Hippocampal formation (tissue), 2 donors: ENCODE measurements around the gene DNAJC6.
"Not testable (repeated sequence)": the region's sequence is repeated elsewhere in the genome, so short reads cannot be mapped to it uniquely, and the experiment has no call there.

Experiments used
- DNase-seq, 2 donors: peaks; one replicate each; lab custom pipeline; 2025; lab: John Stamatoyannopoulos, UW

Gene DNAJC6

GRCh38 chr1:65429078-65429477 lies 119.7 kb downstream of the DNAJC6 start:
- no peak for DNase-seq

GRCh38 chr1:65429806-65430205 lies 120.5 kb downstream of the DNAJC6 start:
- DNase-seq = no peak

GRCh38 chr1:65431111-65431705 lies 121.9 kb downstream of the DNAJC6 start:
- DNase-seq = peak in 1 of 2 donors; percentile 64

GRCh38 chr1:65432918-65433317 lies 123.6 kb downstream of the DNAJC6 start:
- DNase-seq = no peak

GRCh38 chr1:65434255-65434654 lies 124.9 kb downstream of the DNAJC6 start:
- DNase-seq = no peak

- no peak for DNase-seq
Observed at GRCh38 chr1:65434760-65435159, 125.4 kb downstream of the DNAJC6 start.

- DNase-seq = no peak
Observed at GRCh38 chr1:65435987-65436386, 126.6 kb downstream of the DNAJC6 start.

- DNase-seq = no peak
Observed at GRCh38 chr1:65437616-65438015, 128.3 kb downstream of the DNAJC6 start.

- no peak for DNase-seq
Observed at GRCh38 chr1:65440322-65440900, 131.1 kb downstream of the DNAJC6 start.

- DNase-seq = peak in 1 of 2 donors; percentile 36
Observed at GRCh38 chr1:65440915-65441314, 131.6 kb downstream of the DNAJC6 start.

GRCh38 chr1:65441464-65441863 lies 132.1 kb downstream of the DNAJC6 start:
- DNase-seq = no peak

- no peak for DNase-seq
Observed at GRCh38 chr1:65442442-65442841, 133.1 kb downstream of the DNAJC6 start.

GRCh38 chr1:65443647-65444046 lies 134.3 kb downstream of the DNAJC6 start:
- DNase-seq = no peak

- DNase-seq = no peak
Observed at GRCh38 chr1:65444128-65444640, 134.8 kb downstream of the DNAJC6 start.

GRCh38 chr1:65445837-65446236 lies 136.5 kb downstream of the DNAJC6 start:
- DNase-seq = no peak

GRCh38 chr1:65449214-65449823 lies 140.0 kb downstream of the DNAJC6 start:
- DNase-seq = no peak

- DNase-seq = not testable (repeated sequence)
Observed at GRCh38 chr1:65455678-65456077, 146.3 kb downstream of the DNAJC6 start.

GRCh38 chr1:65456481-65456880 lies 147.1 kb downstream of the DNAJC6 start:
- DNase-seq = no peak

- DNase-seq = no peak
Observed at GRCh38 chr1:65457868-65458267, 148.5 kb downstream of the DNAJC6 start.

- DNase-seq = no peak
Observed at GRCh38 chr1:65458730-65459396, 149.5 kb downstream of the DNAJC6 start.

GRCh38 chr1:65459397-65459768 lies 150.0 kb downstream of the DNAJC6 start:
- DNase-seq = peak in 1 of 2 donors; percentile 45
